Ovary (tissue), 3 donors: ENCODE measurements around the gene PNPLA3.

Experiments used
- EP300 ChIP-seq: sonication (generic); formaldehyde crosslinking; IDR thresholded peaks from one replicate; pipeline ENCODE4 v1.6.1; 2017; ENCODE audit warnings: antibody characterized with exemption
- TF ChIP-seq, protein P1 (sequence below), 3 donors: fragments of 450-650 bp in 2 of 3; fragments of 200-600 bp in 1 of 3; IDR thresholded peaks; one replicate each; pipeline versions ENCODE4 v1.5.1 to v1.8.0; 2016 to 2022; ENCODE audit warnings: antibody characterized with exemption in 3 of 3, mild to moderate bottlenecking in 1 of 3
- donor health status: DM: no; HTN: no; CAD: no.

DNA sequence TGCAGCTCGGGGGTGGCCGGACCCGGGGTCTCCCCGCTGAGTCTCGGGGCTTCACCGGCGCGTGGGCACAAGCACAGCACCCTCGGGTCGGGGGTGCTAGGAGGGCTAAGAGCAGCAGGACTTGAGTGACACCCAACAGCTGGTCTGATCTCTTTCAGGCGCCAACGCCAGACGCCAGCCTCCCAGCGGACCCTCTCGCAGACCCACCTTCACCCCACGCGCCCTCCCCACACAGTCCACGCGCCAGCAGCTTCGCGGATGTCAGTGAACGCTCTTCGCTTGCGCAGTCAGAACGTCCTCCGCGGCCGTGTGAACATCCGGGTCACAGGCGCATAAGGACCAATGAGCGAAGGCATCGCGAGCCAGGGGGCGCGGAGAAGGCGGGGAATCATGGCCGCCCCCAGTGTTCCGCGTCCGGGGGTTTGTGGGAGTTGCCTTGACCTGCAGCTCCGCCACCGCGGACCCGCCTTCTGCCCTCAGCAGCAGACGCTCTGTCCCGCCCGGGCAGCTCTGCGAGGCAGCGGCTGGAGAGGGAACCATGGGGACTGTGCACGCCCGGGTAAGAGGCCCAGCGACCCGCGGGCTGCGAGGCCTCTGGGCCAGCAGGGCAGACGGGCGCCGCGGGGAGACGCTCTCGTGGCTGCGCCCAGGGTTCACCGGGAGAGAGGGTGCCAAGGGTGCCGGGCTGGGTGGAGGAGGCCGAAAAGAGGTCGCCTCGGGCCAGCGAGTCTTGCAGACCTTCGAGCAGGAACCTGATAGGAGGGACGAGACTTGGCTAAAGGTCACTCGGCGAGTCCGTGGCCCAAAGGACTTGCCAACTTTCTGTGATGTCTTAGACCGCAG, 31.7 kb downstream of the PNPLA3 start, which contains the start of gene SAMM50:
- no peak for TF ChIP-seq EP300
- TF ChIP-seq, protein P1, sequence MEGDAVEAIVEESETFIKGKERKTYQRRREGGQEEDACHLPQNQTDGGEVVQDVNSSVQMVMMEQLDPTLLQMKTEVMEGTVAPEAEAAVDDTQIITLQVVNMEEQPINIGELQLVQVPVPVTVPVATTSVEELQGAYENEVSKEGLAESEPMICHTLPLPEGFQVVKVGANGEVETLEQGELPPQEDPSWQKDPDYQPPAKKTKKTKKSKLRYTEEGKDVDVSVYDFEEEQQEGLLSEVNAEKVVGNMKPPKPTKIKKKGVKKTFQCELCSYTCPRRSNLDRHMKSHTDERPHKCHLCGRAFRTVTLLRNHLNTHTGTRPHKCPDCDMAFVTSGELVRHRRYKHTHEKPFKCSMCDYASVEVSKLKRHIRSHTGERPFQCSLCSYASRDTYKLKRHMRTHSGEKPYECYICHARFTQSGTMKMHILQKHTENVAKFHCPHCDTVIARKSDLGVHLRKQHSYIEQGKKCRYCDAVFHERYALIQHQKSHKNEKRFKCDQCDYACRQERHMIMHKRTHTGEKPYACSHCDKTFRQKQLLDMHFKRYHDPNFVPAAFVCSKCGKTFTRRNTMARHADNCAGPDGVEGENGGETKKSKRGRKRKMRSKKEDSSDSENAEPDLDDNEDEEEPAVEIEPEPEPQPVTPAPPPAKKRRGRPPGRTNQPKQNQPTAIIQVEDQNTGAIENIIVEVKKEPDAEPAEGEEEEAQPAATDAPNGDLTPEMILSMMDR (IDR thresholded peaks at IDR 0.05), result no peak
